T-helper 1 cell (primary cell): ENCODE results near the gene CTBP2.

ENCODE experiments used
- DNase-seq, 5 donors: peaks; one replicate each; pipeline ENCODE4 v3.0.0-alpha.2; 2012 to 2020

The CTBP2 gene

GRCh38 chr10:125141860-125142484 lies 18.4 kb downstream of the CTBP2 start:
- no peak for DNase-seq

GRCh38 chr10:125141150-125141859 lies 19.1 kb downstream of the CTBP2 start:
- DNase-seq, result no peak

GRCh38 chr10:125140151-125140550 lies 20.2 kb downstream of the CTBP2 start:
- DNase-seq, result no peak

- DNase-seq, result no peak
These were observed 22.5 kb downstream of the CTBP2 start for GRCh38 chr10:125137601-125138438.

GRCh38 chr10:125136087-125136486 lies 24.3 kb downstream of the CTBP2 start:
- DNase-seq, result no peak

- DNase-seq, result no peak
These were observed 24.7 kb downstream of the CTBP2 start for GRCh38 chr10:125135771-125136035.

GRCh38 chr10:125134916-125135770 lies 25.2 kb downstream of the CTBP2 start:
- DNase-seq, result no peak

- no peak for DNase-seq
These were observed 25.9 kb downstream of the CTBP2 start for GRCh38 chr10:125134483-125134848.

- no peak for DNase-seq
These were observed 26.5 kb downstream of the CTBP2 start for GRCh38 chr10:125133696-125134482.

- no peak for DNase-seq
These were observed 28.0 kb downstream of the CTBP2 start for GRCh38 chr10:125132344-125132743.

GRCh38 chr10:125130916-125131315 lies 29.4 kb downstream of the CTBP2 start:
- DNase-seq, result no peak

GRCh38 chr10:125130260-125130659 lies 30.1 kb downstream of the CTBP2 start:
- DNase-seq, result no peak

GRCh38 chr10:125129076-125129458 lies 31.3 kb downstream of the CTBP2 start:
- DNase-seq, result no peak

- DNase-seq, result no peak
These were observed 31.8 kb downstream of the CTBP2 start for GRCh38 chr10:125128397-125129075.

- no peak for DNase-seq
These were observed 32.4 kb downstream of the CTBP2 start for GRCh38 chr10:125127986-125128385.

- DNase-seq, result no peak
These were observed 33.3 kb downstream of the CTBP2 start for GRCh38 chr10:125127110-125127509.

GRCh38 chr10:125125951-125126735 lies 34.2 kb downstream of the CTBP2 start:
- DNase-seq, result no peak

GRCh38 chr10:125124907-125125306 lies 35.5 kb downstream of the CTBP2 start:
- DNase-seq, result no peak

- no peak for DNase-seq
These were observed 36.3 kb downstream of the CTBP2 start for GRCh38 chr10:125124115-125124487.

GRCh38 chr10:125123476-125124114 lies 36.8 kb downstream of the CTBP2 start:
- DNase-seq, result no peak
